HG03064 (cell line): ENCODE data around the gene CDK14.

ENCODE experiments used
- ATAC-seq: cut with Tn5 transposase; IDR thresholded peaks from one replicate; pipeline ENCODE4 v1.9.1; 2021; ENCODE audit warnings: low read depth; ENCODE audit not compliant: unreplicated experiment

Gene CDK14

GRCh38 chr7:91067242-91067641, 471.1 kb downstream of the CDK14 start:
- ATAC-seq = no peak

- no peak for ATAC-seq
Observed at GRCh38 chr7:91068136-91068795, 472.1 kb downstream of the CDK14 start.

GRCh38 chr7:91069146-91069545, 473.0 kb downstream of the CDK14 start:
- ATAC-seq = no peak

GRCh38 chr7:91079487-91079886, 483.4 kb downstream of the CDK14 start:
- ATAC-seq = no peak

- no peak for ATAC-seq
Observed at GRCh38 chr7:91080351-91080750, 484.2 kb downstream of the CDK14 start.

- no peak for ATAC-seq
Observed at GRCh38 chr7:91082038-91082437, 485.9 kb downstream of the CDK14 start.

GRCh38 chr7:91082852-91083495, 486.9 kb downstream of the CDK14 start:
- no peak for ATAC-seq

- no peak for ATAC-seq
Observed at GRCh38 chr7:91083855-91084644, 487.9 kb downstream of the CDK14 start.

- no peak for ATAC-seq
Observed at GRCh38 chr7:91085175-91085574, 489.1 kb downstream of the CDK14 start.

GRCh38 chr7:91086200-91086599, 490.1 kb downstream of the CDK14 start:
- ATAC-seq = no peak

- ATAC-seq = no peak
Observed at GRCh38 chr7:91088156-91088555, 492.0 kb downstream of the CDK14 start.

- ATAC-seq = no peak
Observed at GRCh38 chr7:91088691-91089090, 492.6 kb downstream of the CDK14 start.

GRCh38 chr7:91089382-91089963, 493.4 kb downstream of the CDK14 start:
- no peak for ATAC-seq

GRCh38 chr7:91090684-91091083, 494.6 kb downstream of the CDK14 start:
- ATAC-seq = no peak

- ATAC-seq = no peak
Observed at GRCh38 chr7:91091631-91092030, 495.5 kb downstream of the CDK14 start.

GRCh38 chr7:91093181-91093580, 497.1 kb downstream of the CDK14 start:
- no peak for ATAC-seq

GRCh38 chr7:91098566-91098965, 502.4 kb downstream of the CDK14 start:
- no peak for ATAC-seq

- ATAC-seq = no peak
Observed at GRCh38 chr7:91103363-91103762, 507.2 kb downstream of the CDK14 start.

GRCh38 chr7:91107460-91107859, 511.3 kb downstream of the CDK14 start:
- ATAC-seq = no peak

GRCh38 chr7:91109200-91109599, 513.1 kb downstream of the CDK14 start:
- ATAC-seq = no peak

- no peak for ATAC-seq
Observed at GRCh38 chr7:91112902-91113341, 516.8 kb downstream of the CDK14 start.
